Transverse colon (tissue), 4 donors: ENCODE measurements around the gene MRPL16.

Source experiments
- CTCF ChIP-seq, 5 experiments: fragments of 200-600 bp in 3 of 5; fragments of 450-650 bp in 2 of 5; sonication (generic) in 3 of 5; IDR thresholded peaks; 1 replicate in 2 of 5; 2 replicates in 3 of 5; pipeline ENCODE4 v1.5.1; 2016 to 2017; ENCODE audit warnings: antibody characterized with exemption in 5 of 5, inconsistent platforms in 3 of 5, mild to moderate bottlenecking in 2 of 5, moderate library complexity in 1 of 5
- POLR2A ChIP-seq: fragments of 450-650 bp; IDR thresholded peaks from one replicate; pipeline ENCODE4 v1.6.1; 2016; ENCODE audit warnings: antibody characterized with exemption, mild to moderate bottlenecking, moderate library complexity
- POLR2AphosphoS5 ChIP-seq, 3 donors: sonication (generic); formaldehyde crosslinking; IDR thresholded peaks; one replicate each; pipeline ENCODE4 v1.6.1; 2016; ENCODE audit warnings: antibody characterized with exemption in 3 of 3

- TF ChIP-seq CTCF (IDR thresholded peaks at IDR 0.05): no peak
- TF ChIP-seq POLR2A: no peak
- no peak for TF ChIP-seq POLR2AphosphoS5 (IDR thresholded peaks at IDR 0.05)
Measured at GRCh38 chr11:59857439-59858434, 47.2 kb upstream of the MRPL16 start.
